ENCODE measurements around the gene S100A6. TPM values are rescaled to one million over a fixed set of nuclear protein-coding genes. Genes with fewer than 3 reads are reported as not detected.
A peak's percentile ranks its signal among the peaks of the same experiment; 100 is the strongest.

S100A6 gene
- total RNA-seq, 4 donors from 2014 or later: 147 to 251 (median 192) TPM

DNA sequence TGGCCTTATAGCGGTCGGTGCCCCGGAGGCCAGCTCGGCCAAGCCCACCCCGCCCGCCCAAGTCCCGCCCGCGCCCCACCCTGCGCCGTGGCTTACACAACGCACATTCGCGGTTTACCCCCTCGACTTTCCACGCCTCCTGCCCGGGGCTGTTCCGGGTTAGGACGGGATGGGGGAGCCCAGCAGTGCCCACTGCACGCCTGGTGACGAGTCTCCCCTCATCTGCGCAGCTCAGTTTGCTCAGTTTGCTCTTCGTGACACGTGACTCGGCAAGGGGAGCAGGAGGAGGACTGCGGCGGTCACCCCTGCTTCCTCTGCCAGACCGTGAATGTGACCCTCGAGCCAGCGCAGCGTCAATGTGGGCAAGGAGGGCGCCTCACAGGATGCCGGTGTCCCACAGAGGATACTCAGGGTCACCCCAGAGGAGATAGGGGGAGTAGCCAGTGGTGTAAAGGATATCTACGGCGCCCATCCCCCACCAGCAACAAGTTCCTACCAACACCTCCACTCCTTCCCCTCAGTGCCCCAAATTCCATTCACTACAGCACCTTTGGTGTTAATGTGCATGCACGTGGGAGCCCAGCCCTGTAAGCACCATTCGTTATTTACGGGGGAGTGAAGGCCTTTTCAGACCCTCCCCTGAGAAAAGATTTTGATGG lies 350 bp upstream of the S100A6 start:
- H3K4me3 ChIP-seq (ENCODE audit: low read depth, poor library complexity, severe bottlenecking): peak overlapping the region; percentile 69
- 0 to 2% methylated on average over 19 to 31 of the region's 38 CpGs for WGBS, 2 donors
- peak; percentile 90 to 98 for DNase-seq (ENCODE audit: low spot score in 2 of 2)
- intact Hi-C loops (cut with DNase I; ENCODE audit: low total_unique reads): loop anchor here (10.0 kb wide), 1 partner anchor 89 kb away; the partner anchor contains the start of genes S100A1 and S100A13
- TF ChIP-seq, protein P1, sequence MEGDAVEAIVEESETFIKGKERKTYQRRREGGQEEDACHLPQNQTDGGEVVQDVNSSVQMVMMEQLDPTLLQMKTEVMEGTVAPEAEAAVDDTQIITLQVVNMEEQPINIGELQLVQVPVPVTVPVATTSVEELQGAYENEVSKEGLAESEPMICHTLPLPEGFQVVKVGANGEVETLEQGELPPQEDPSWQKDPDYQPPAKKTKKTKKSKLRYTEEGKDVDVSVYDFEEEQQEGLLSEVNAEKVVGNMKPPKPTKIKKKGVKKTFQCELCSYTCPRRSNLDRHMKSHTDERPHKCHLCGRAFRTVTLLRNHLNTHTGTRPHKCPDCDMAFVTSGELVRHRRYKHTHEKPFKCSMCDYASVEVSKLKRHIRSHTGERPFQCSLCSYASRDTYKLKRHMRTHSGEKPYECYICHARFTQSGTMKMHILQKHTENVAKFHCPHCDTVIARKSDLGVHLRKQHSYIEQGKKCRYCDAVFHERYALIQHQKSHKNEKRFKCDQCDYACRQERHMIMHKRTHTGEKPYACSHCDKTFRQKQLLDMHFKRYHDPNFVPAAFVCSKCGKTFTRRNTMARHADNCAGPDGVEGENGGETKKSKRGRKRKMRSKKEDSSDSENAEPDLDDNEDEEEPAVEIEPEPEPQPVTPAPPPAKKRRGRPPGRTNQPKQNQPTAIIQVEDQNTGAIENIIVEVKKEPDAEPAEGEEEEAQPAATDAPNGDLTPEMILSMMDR (IDR thresholded peaks at IDR 0.05): no peak
- peak in 1 of 2 donors; percentile 5 for TF ChIP-seq POLR2A (IDR thresholded peaks at IDR 0.05)

DNA sequence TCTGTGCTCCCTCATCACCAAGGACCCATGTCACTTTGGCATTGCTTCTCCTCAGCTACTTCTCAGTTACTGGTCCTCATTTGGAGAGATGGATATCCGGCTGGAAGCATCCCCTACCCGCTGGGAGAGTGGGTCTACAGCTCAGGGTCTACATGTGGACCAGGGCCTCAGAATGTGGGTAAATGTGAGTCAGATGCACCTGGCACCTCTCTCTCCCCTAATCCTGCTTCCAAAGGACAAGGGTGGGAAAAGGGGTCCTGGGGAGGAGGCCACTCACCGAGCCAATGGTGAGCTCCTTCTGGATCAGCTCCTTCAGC lies 908 bp downstream of the S100A6 start:
- DNase-seq (ENCODE audit: low spot score in 2 of 2): peak in 1 of 2 donors; percentile 82
- 43 to 47% methylated on average over 3 of the region's 3 CpGs for WGBS, 2 donors

DNA sequence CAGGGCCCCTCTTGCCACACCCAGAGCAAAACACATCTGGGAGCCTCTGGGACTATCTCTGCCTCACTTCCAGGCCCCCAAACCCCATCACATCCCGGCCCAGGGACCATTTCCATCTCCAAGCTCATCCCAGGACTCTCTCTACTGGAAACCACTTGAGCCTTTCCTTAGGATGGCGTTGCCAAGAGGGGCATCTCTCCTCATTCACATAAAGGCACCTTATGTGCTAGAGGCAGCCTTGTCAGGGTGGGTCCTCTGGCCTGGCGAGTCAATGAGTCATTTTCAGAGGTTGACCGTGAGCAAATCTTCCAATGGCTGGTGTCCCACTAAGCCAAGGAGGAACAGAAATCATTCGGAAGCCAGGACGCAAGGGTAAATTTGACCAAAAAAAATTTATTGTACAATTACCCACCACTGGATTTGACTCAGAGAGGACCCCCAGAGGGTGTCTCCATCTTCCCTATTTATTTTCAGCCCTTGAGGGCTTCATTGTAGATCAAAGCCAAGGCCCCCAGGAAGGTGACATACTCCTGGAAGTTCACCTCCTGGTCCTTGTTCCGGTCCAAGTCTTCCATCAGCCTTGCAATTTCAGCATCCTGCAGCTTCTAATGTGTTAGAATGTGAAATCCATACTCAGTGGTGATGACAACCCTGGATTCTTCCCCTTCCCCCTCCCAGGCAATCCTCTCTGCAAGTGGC lies 1.4 kb downstream of the S100A6 start:
- peak overlapping the region; percentile 69 for H3K4me3 ChIP-seq (ENCODE audit: low read depth, poor library complexity, severe bottlenecking)
- no peak for TF ChIP-seq POLR2A (IDR thresholded peaks at IDR 0.05)
- TF ChIP-seq, protein P1 (IDR thresholded peaks at IDR 0.05): no peak
- intact Hi-C loops (cut with DNase I; ENCODE audit: low total_unique reads): loop anchor here (10.0 kb wide), 1 partner anchor 90 kb away; the partner anchor contains the start of genes S100A1 and S100A13
- 23 to 25% methylated on average over 7 of the region's 7 CpGs for WGBS, 2 donors
- peak; percentile 56 to 86 for DNase-seq (ENCODE audit: low spot score in 2 of 2)

More for the DNA sequence above, 908 bp downstream of the S100A6 start:
- peak overlapping the region; percentile 69 for H3K4me3 ChIP-seq (ENCODE audit: low read depth, poor library complexity, severe bottlenecking)
- TF ChIP-seq POLR2A (IDR thresholded peaks at IDR 0.05): no peak
- TF ChIP-seq, protein P1 (IDR thresholded peaks at IDR 0.05): no peak
- intact Hi-C loops (cut with DNase I; ENCODE audit: low total_unique reads): loop anchor here (10.0 kb wide), 1 partner anchor 90 kb away; the partner anchor contains the start of genes S100A1 and S100A13

DNA sequence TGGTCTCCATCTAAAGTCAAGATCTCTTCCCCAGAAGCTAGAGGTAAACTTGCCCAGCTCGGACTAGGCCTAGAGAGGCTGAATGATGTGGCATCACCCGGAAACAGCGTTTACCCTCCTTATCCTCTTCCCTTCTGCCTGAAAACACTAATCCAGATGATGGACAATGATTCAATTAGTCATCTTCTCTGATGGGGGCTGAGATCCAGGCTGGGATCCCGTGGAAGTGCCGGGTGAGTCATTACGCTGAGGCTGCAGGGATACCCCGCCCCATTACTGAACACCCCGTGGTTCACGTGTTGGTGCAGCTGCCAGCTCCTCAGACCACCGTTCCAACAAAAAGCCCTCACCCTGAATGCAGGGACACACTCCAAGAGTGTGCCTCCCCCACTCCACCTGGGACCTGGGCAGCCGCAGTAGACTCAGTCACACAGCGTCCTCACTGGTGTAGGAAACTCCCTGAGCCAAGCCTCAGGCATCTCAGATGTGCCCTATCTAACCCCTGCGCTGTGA lies 2.0 kb downstream of the S100A6 start:
- no peak overlapping the region for H3K4me3 ChIP-seq (ENCODE audit: low read depth, poor library complexity, severe bottlenecking)
- intact Hi-C loops (cut with DNase I; ENCODE audit: low total_unique reads): loop anchor here (2.0 to 10.0 kb wide), 2 partner anchors 35 to 91 kb away; partner anchors contain the start of genes S100A1 and S100A13
- 2 to 6% methylated on average over 13 of the region's 13 CpGs for WGBS, 2 donors
- TF ChIP-seq POLR2A (IDR thresholded peaks at IDR 0.05): no peak
- TF ChIP-seq, protein P1 (IDR thresholded peaks at IDR 0.05): no peak
- peak; percentile 77 to 96 for DNase-seq (ENCODE audit: low spot score in 2 of 2)

DNA sequence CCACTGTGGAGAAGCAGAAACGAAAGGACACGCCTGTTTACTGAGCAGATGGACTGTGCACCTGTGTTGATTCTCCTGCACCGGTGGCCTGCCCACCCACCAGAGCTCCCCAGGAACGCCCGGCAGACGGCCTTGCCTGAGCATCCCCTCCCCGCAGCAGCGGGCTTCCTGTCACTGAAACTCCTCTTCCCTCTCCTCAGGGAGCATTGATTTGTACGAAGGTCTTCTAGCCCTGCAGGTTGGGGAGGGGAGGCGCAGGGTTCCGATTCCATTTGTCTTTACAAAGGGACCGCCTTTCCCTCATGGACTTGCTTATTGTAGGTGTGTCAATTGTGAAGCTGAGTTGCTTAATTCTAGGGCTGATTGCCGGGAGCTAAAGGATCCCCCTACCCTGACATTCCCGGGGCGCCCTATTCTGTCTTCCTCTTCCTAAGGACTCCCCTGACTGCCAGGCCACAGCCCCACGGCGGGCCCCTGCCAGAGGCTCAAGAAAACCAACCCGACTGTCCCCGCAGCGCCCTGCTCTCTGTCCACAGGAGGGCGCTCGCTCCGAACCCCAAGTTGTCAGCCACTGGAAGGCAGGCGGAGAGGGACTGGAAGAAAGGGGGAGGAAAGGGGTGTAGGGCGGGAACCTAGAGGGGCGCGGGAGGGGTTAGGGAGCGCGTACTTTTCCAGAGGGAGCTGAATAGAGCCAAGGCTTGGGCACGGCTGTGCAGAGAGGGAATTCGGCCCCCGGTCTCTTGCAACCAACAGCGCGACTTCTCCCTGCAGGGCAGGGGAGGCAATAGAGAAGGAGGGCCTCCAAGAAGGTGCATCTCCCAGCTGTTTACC lies 2.8 kb downstream of the S100A6 start:
- peak; percentile 89 to 98 for DNase-seq (ENCODE audit: low spot score in 2 of 2)
- TF ChIP-seq POLR2A (IDR thresholded peaks at IDR 0.05): no peak
- TF ChIP-seq, protein P1 (IDR thresholded peaks at IDR 0.05): peak in 2 of 3 donors; percentile 57 to 80
- 15 to 18% methylated on average over 34 of the region's 34 CpGs for WGBS, 2 donors
- intact Hi-C loops (cut with DNase I; ENCODE audit: low total_unique reads): loop anchor here (2.0 to 10.0 kb wide), 2 partner anchors 36 to 92 kb away; partner anchors contain the start of genes S100A1 and S100A13
- no peak overlapping the region for H3K4me3 ChIP-seq (ENCODE audit: low read depth, poor library complexity, severe bottlenecking)

Data from lower leg skin (tissue), 4 donors.